ENCODE measurements around the gene BICC1. TPM values are rescaled to one million over a fixed set of nuclear protein-coding genes. Genes with fewer than 3 reads are reported as not detected.

The BICC1 gene
- total and polyA plus RNA-seq, 2 of the 4 experiments (the other 2 are of a cell fraction): 5.7 to 42.5 TPM

- H3K27me3 ChIP-seq (ENCODE audit: control insufficient read depth, insufficient read depth, low read length): no peaks in the 10 kb centered on the region
- H2BK5ac ChIP-seq (ENCODE audit: low read depth, low read length, poor library complexity, severe bottlenecking): no peak overlapping the region
- H2BK120ac ChIP-seq (ENCODE audit: low read depth, low read length): no peak overlapping the region
- no peak overlapping the region for H4K5ac ChIP-seq (ENCODE audit: low read depth, low read length)
- H3K4me3 ChIP-seq (ENCODE audit: insufficient read depth, low read depth, low read length): no peak overlapping the region
- no peak overlapping the region for H2AFZ ChIP-seq (replicated peaks; ENCODE audit: low read length, poor library complexity)
- CTCF ChIA-PET: interaction anchor here (0.6 kb wide), 1 partner anchor 75 kb away, joined by 3 read pairs; no protein-coding TSS in a partner anchor
- no peak overlapping the region for H3K27ac ChIP-seq (ENCODE audit: insufficient read depth, low read length)
- H2BK20ac ChIP-seq (ENCODE audit: low read depth, low read length): no peak overlapping the region
- no peaks in the 10 kb centered on the region for H3K9me3 ChIP-seq (ENCODE audit: control insufficient read depth, insufficient read depth, low read length)
- peaks cover 2% of the 10 kb centered on the region; the same call in 1 of the 2 replicates for H3K4me1 ChIP-seq (ENCODE audit: control insufficient read depth, insufficient read depth, low read length)
- POLR2A ChIA-PET (ENCODE audit: unreplicated experiment): no interaction called here
- no CpG with 5 or more reads among the region's 6 CpGs for WGBS, 2 experiments (ENCODE audit: extremely low coverage in 2 of 2, insufficient read length in 1 of 2)
- no TSS peak for BruUV-seq (replicated peaks)
- H4K91ac ChIP-seq (ENCODE audit: insufficient read depth, low read depth, low read length): no peak overlapping the region
- H3K14ac ChIP-seq (replicated peaks; ENCODE audit: low read depth, low read length): no peak overlapping the region
- peaks cover 8% of the 10 kb centered on the region for H3K9me1 ChIP-seq (ENCODE audit: insufficient read depth, low read length)
- no peaks in the 10 kb centered on the region; the same call in 1 of the 2 replicates for H4K20me1 ChIP-seq (ENCODE audit: insufficient read depth, low read length)
- no peak overlapping the region for H3K4me2 ChIP-seq (ENCODE audit: low read depth, low read length)
- no peak overlapping the region for H2BK15ac ChIP-seq (ENCODE audit: low read depth, low read length)
- H3K18ac ChIP-seq (ENCODE audit: low read depth, low read length): no peak overlapping the region
- no peak overlapping the region for H4K8ac ChIP-seq (ENCODE audit: low read depth in 2 of 2, low read length in 2 of 2)
- H3K4ac ChIP-seq (ENCODE audit: low read depth, low read length): no peak overlapping the region
- no peak overlapping the region for H3K56ac ChIP-seq (ENCODE audit: extremely low read depth, insufficient read depth, low read length)
- no peak overlapping the region for H3K23ac ChIP-seq (ENCODE audit: low read depth, low read length)
- peaks cover 7 to 19% of the 10 kb centered on the region in 2 experiments; a peak in 3 of 4 replicates for H3K79me1 ChIP-seq (ENCODE audit: low read depth in 1 of 2, low read length in 2 of 2)
- no peaks in the 10 kb centered on the region for H3K36me3 ChIP-seq (ENCODE audit: control insufficient read depth, insufficient read depth, low read length)
- intact Hi-C loops (cut with micrococcal nuclease): no loop called here
- in situ Hi-C loops (cut with MboI; ENCODE audit: low sequenced_read_pairs): no loop called here
- no peak overlapping the region for H3K9ac ChIP-seq (ENCODE audit: low read depth, low read length)
- H2AK5ac ChIP-seq (ENCODE audit: low read depth, low read length): no peak overlapping the region
- no peak overlapping the region for H2AK9ac ChIP-seq (replicated peaks; ENCODE audit: low read depth, low read length, poor library complexity)
- no peak for ATAC-seq (ENCODE audit: low read depth)
- TF ChIP-seq CTCF (conservative IDR thresholded peaks at IDR 0.05; ENCODE audit: low read depth, low read length) (no peak), MAFK (IDR thresholded peaks at IDR 0.05; ENCODE audit: low read depth, low read length) (0 out of 2 replicates have a peak, but pooled peaks have one; percentile 3), SMC3 (IDR thresholded peaks at IDR 0.05; ENCODE audit: low read depth, low read length) (no peak), FOS (IDR thresholded peaks at IDR 0.05; ENCODE audit: low read depth, low read length) (no peak), POLR2A (IDR thresholded peaks at IDR 0.05; ENCODE audit: low read depth, low read length) (no peak)
- DNase-seq: no peak
- dilution Hi-C loops (cut with HindIII; ENCODE audit: low sequenced_read_pairs, unreplicated experiment): no loop called here
These were observed 114.7 kb downstream of the BICC1 start for GRCh38 chr10:58627392-58627791.

All from IMR-90 (cell line).